Smooth muscle cell (in vitro differentiated cells): ENCODE results near the gene GABRR2. TPM values are rescaled to one million over a fixed set of nuclear protein-coding genes. Genes with fewer than 3 reads are reported as not detected.

Experiments
- DNase-seq: peaks from one replicate; lab custom pipeline; 2025; ENCODE audit not compliant: unreplicated experiment; lab: John Stamatoyannopoulos, UW
- H2AFZ ChIP-seq: fragments of 200-600 bp; sonication (generic); 2 replicates; pipeline ENCODE4 v1.6.0; 2016; ENCODE audit warnings: antibody characterized with exemption, low read depth, mild to moderate bottlenecking
- H3F3A ChIP-seq: fragments of 200-600 bp; sonication (generic); 2 replicates; pipeline ENCODE4 v1.6.0; 2017; ENCODE audit warnings: antibody characterized with exemption, low read depth
- H3K27ac ChIP-seq: fragments of 200-600 bp; sonication (generic); 2 replicates; pipeline ENCODE4 v1.5.1; 2016; ENCODE audit warnings: low read depth, mild to moderate bottlenecking
- H3K27me3 ChIP-seq: fragments of 200-600 bp; sonication (generic); 2 replicates; pipeline ENCODE4 v1.6.1; 2016; ENCODE audit warnings: low read depth, mild to moderate bottlenecking
- H3K36me3 ChIP-seq: fragments of 200-600 bp; sonication (generic); 2 replicates; pipeline ENCODE4 v1.5.1; 2016; ENCODE audit warnings: low read depth
- H3K4me1 ChIP-seq: fragments of 200-600 bp; sonication (generic); 2 replicates; pipeline ENCODE4 v1.5.1; 2016; ENCODE audit warnings: low read depth
- H3K4me2 ChIP-seq: fragments of 200-600 bp; sonication (generic); 2 replicates; pipeline ENCODE4 v1.6.0; 2016; ENCODE audit warnings: mild to moderate bottlenecking
- H3K4me3 ChIP-seq: fragments of 200-600 bp; sonication (generic); 2 replicates; pipeline ENCODE4 v1.5.1; 2016; ENCODE audit warnings: mild to moderate bottlenecking
- H3K79me2 ChIP-seq: fragments of 200-600 bp; sonication (generic); 2 replicates; pipeline ENCODE4 v1.6.0; 2016; ENCODE audit warnings: low read depth, mild to moderate bottlenecking
- H3K9ac ChIP-seq: fragments of 200-600 bp; sonication (generic); 2 replicates; pipeline ENCODE4 v1.6.0; 2016; ENCODE audit warnings: low read depth
- H3K9me3 ChIP-seq: fragments of 200-600 bp; sonication (generic); replicated peaks from 2 replicates; pipeline ENCODE4 v1.5.1; 2016; ENCODE audit warnings: low read depth
- H4K20me1 ChIP-seq: fragments of 200-600 bp; sonication (generic); 2 replicates; pipeline ENCODE4 v1.6.0; 2016; ENCODE audit warnings: low read depth
- CTCF ChIP-seq: fragments of 200-600 bp; sonication (generic); IDR thresholded peaks from 2 replicates; pipeline ENCODE4 v1.5.1; 2017; ENCODE audit warnings: borderline replicate concordance, mild to moderate bottlenecking, antibody characterized with exemption; ENCODE audit not compliant: insufficient read depth, poor library complexity, severe bottlenecking
- WGBS: methylation state at CpG from one replicate; pipeline ENCODE4 v1.1.7; 2016; ENCODE audit warnings: low lambda C conversion rate; 5-methylcytosine and 5-hydroxymethylcytosine counted together
- polyA plus RNA-seq: library from polyadenylated mRNA; unstranded; fragments of >200 nt; fragmentation: Nextera tagmentation; extraction: Ambion mirVana; gene quantifications from 2 replicates; pipeline ENCODE4 v1.2.1, GENCODE V29; 2016
- total RNA-seq: library from RNA; depleted of rRNA; stranded (reverse); fragments of >200 nt; gene quantifications from 2 replicates; pipeline ENCODE4 v1.2.3, GENCODE V29; 2014

The GABRR2 gene
- total and polyA plus RNA-seq, 2 experiments from 2014 or later, result 0.24 to 3.2 TPM

GRCh38 chr6:89209457-89209856 lies 105.6 kb downstream of the GABRR2 start:
- Histone ChIP-seq H2AFZ (no peak overlapping the region), H4K20me1 (no peaks in the 10 kb centered on the region), H3K4me2 (no peak overlapping the region), H3K9ac (no peak overlapping the region), H3K4me3 (no peak overlapping the region), H3K27me3 (no peaks in the 10 kb centered on the region), H3K4me1 (no peaks in the 10 kb centered on the region), H3K9me3 (no peaks in the 10 kb centered on the region), H3K36me3 (no peaks in the 10 kb centered on the region), H3K27ac (no peak overlapping the region), H3F3A (no peaks in the 10 kb centered on the region), H3K79me2 (no peaks in the 10 kb centered on the region)
- TF ChIP-seq CTCF, result no peak
- DNase-seq, result no peak
- WGBS, result 90% methylated on average over 6 of the region's 6 CpGs

DNA sequence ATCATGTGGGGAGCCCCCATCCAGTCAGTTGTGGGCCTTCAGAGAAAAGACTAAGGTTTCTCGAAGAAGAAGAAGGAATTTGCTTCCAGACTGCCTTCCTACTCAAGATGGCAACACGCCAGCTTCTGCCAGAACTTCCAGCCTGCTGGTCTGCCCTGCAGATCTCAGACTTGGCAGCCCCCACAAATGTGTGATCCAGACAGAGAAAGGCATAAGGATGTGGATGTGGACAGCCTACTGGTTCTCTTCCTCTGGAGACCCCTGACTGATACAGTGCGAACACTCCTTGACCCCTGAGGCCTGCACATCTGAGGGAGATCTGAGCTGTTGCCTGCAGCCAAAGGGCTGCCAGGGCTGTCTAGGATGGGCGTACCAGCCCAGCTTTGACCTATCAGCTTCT lies 106.5 kb downstream of the GABRR2 start:
- H3K9me3 ChIP-seq, result no peaks in the 10 kb centered on the region
- H4K20me1 ChIP-seq, result no peaks in the 10 kb centered on the region
- no peak overlapping the region for H3K9ac ChIP-seq
- no peaks in the 10 kb centered on the region for H3K36me3 ChIP-seq
- no peak overlapping the region for H3K27ac ChIP-seq
- H3F3A ChIP-seq, result no peaks in the 10 kb centered on the region
- H3K4me2 ChIP-seq, result no peak overlapping the region
- no peak for DNase-seq
- WGBS, result 87% methylated on average over 4 of the region's 4 CpGs
- no peak overlapping the region for H2AFZ ChIP-seq
- H3K79me2 ChIP-seq, result no peaks in the 10 kb centered on the region
- TF ChIP-seq CTCF, result no peak
- H3K27me3 ChIP-seq, result no peaks in the 10 kb centered on the region
- H3K4me1 ChIP-seq, result no peaks in the 10 kb centered on the region
- H3K4me3 ChIP-seq, result no peak overlapping the region

Other genes starting within 250 kb of the GABRR2 start
- gene PNRC1, start 234.5 kb downstream of the GABRR2 start, total RNA-seq, result 188 and 202 TPM in 2 replicates
- 183 and 198 TPM in 2 replicates for gene PNRC1, start 234.5 kb downstream of the GABRR2 start, polyA plus RNA-seq
- gene SRSF12, start 197.2 kb downstream of the GABRR2 start, total RNA-seq, result 5.3 and 7.2 TPM in 2 replicates
- 5.6 and 5.8 TPM in 2 replicates for gene SRSF12, start 197.2 kb downstream of the GABRR2 start, polyA plus RNA-seq
- gene PM20D2, start 169.2 kb downstream of the GABRR2 start, total RNA-seq, result 6.9 and 7.8 TPM in 2 replicates
- gene PM20D2, start 169.2 kb downstream of the GABRR2 start, polyA plus RNA-seq, result 4.8 and 5.6 TPM in 2 replicates
- 0.22 TPM in 1 of 2 replicates, not detected in the other for gene GABRR1, start 97.9 kb downstream of the GABRR2 start, total RNA-seq
- gene GABRR1, start 97.9 kb downstream of the GABRR2 start, polyA plus RNA-seq, result not detected in 2 replicates
- gene UBE2J1, start 37.4 kb upstream of the GABRR2 start, total RNA-seq, result 130 and 131 TPM in 2 replicates
- 65.7 and 85.5 TPM in 2 replicates for gene UBE2J1, start 37.4 kb upstream of the GABRR2 start, polyA plus RNA-seq
- 2.7 and 3.5 TPM in 2 replicates for gene RRAGD, start 97.0 kb upstream of the GABRR2 start, total RNA-seq
- gene RRAGD, start 97.0 kb upstream of the GABRR2 start, polyA plus RNA-seq, result 1.2 and 1.9 TPM in 2 replicates
- 10.7 and 24.2 TPM in 2 replicates for gene ANKRD6, start 117.9 kb upstream of the GABRR2 start, total RNA-seq
- 5.2 and 9.0 TPM in 2 replicates for gene ANKRD6, start 117.9 kb upstream of the GABRR2 start, polyA plus RNA-seq